SIG-M5 treated with dmso at 0.1 percent for 504 hours (cell line): Measurements from ENCODE around the gene PTPRN2.
"Not testable (repeated sequence)": the region's sequence is repeated elsewhere in the genome, so short reads cannot be mapped to it uniquely, and the experiment has no call there.

Experiments
- DNase-seq: peaks from one replicate; lab custom pipeline; 2025; ENCODE audit not compliant: unreplicated experiment; lab: John Stamatoyannopoulos, UW

Gene PTPRN2

DNA sequence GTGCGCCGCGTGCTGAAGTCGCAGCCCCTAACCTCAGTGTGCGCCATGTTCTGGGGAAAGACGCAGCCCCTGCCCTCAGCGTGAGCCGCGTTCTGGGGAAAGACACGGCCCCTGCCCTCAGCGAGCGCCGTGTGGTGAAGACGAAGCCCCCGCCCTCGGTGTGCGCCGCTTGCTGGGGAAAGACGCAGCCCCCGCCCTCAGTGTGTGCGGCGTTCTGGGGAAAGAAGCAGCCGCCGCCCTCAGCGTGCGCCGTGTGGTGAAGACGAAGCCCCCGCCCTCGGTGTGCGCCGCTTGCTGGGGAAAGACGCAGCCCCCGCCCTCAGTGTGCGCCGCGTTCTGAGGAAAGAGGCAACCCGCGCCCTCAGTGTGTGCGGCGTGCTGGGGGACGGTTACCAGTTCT, 383.7 kb downstream of the PTPRN2 start:
- DNase-seq, result not testable (repeated sequence)

- DNase-seq, result no peak
Observed at GRCh38 chr7:158194365-158194900, 393.2 kb downstream of the PTPRN2 start.

GRCh38 chr7:158193446-158193845, 394.2 kb downstream of the PTPRN2 start:
- no peak for DNase-seq

GRCh38 chr7:158192956-158193355, 394.7 kb downstream of the PTPRN2 start:
- no peak for DNase-seq

GRCh38 chr7:158192184-158192835, 395.3 kb downstream of the PTPRN2 start:
- no peak for DNase-seq

DNA sequence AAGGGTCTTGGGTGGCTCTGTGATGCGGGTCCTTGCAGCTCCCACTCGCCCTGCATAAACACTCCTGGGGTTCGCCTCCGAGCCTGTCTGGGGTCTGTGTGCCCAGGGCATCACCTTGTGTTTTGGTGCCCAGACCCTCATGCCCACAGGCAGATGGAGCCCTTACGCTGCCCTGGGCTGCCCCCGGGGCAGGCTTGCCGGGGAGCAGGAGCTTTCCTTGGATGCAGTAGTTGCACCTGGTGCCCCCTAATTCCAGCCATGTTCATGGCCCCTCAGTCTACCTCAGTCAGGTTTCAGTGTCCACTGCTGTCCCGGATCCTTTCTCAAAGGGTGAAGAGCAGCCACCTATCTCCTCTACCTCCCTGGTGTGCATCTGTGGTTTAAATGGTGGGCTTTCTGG, 396.0 kb downstream of the PTPRN2 start:
- DNase-seq, result no peak

DNA sequence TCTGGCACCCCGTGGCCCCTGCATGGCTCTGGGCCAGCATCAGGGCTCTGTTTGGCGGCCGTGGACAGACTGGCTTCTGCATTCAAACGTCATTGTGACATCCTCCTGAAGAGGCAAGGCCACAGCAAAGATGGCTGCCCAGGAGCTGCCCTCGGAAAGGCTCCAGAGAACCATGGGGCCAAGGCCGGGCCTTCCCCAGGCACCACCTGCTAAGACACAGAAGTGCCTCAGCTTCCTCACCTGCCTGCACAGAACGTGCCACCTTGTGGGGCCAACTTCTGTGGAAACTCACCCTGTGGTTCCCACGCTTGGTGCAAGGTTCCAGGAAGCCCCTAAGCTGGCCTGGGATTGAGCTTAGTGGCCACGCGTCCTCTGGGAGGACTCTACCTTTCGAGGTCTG, 396.9 kb downstream of the PTPRN2 start:
- no peak for DNase-seq

DNA sequence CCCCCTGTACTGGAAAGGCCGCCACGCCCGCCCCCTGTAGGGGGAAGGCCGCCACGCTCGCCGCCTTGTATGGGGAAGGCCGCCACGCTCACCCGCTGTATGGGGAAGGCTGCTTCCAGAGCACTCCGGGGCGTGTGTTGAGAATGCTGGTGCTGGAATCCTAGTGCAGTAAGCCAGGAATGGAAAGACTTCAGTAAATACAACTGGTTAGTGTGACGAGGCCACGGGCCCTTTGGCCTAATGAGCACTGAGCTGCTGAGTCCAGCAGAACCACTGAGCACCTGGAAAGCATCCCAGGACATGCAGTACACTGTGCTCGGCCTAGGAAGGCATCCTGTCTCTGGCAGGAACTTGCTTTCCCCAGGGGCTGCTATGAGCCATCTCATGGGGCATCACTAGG, 398.9 kb downstream of the PTPRN2 start:
- DNase-seq, result no peak

- no peak for DNase-seq
Observed at GRCh38 chr7:158187694-158187994, 400.0 kb downstream of the PTPRN2 start.

DNA sequence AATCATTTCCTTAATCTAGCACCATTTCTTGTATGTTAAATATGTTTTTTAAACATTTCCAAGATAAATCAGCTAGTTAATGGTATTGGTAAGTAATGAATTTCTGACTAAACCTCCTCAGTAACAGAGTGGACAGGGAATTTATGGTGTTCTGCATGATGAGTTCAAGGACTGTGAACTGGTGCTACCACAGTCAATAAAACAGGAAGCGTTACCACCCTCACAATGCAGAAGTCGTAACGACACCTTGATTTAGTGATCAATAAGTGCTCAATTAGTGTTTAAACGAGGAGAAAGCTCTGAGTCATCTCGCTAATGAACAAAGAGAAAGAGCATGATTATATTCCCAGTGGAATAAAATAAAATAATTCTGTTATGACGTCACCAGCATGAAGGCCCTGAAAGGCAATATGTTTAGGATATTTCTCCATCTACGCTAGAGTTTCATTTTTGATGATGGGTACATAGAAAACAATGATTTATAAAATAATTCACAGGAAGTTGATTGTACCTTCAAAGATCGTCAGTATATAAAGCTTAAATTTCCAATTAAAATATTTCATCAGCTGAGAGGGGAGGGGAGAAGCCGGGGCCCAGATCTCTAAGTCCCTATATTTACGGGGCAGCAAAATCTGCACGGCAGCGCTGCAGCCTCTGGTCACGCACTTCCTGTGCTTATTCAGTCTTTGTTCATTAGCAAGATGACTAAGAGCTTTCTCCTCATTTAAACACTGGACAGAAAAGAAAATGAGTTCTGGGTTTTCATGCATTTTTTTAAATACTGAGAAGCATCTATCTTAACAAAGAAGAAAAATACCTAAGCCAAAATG, 400.5 kb downstream of the PTPRN2 start:
- DNase-seq, result no peak

DNA sequence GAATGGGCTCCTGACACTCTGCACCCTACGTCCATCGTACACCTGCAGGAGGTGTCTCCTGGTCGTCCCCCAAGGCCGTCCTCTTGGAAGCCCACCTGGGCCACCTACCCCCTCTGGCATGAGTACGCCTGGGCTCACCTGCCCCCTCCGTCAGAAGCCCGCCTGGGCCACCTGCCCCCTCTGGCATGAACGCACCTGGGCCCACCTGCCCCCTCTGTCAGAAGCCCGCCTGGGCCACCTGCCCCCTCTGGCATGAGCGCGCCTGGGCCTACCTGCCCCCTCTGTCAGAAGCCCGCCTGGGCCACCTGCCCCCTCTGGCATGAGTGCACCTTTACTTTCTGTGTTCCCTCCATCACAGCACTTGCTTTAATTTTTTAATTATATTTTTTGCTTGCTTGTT, 401.2 kb downstream of the PTPRN2 start:
- DNase-seq, result no peak

DNA sequence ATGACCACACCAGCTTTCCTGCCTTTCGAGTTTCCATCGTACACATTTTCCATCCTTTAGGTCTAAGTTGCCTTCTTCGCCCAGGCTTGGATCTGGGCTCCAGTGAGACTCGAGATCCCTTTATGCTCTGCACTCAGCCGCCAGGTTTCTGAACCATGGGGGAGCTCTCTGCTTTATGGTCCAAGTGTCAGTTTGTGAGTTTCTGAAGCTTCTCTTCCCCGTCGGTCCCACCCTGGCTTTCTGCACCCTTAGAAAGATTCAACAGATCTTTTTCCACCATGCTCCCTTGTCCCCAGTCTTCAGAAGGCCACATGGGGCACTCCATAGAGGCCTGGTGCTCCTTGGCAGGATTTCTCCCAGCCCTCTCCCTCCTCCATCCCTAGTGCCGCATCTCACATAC, 402.0 kb downstream of the PTPRN2 start:
- DNase-seq, result no peak

- DNase-seq, result no peak
Observed at GRCh38 chr7:158183431-158183830, 404.2 kb downstream of the PTPRN2 start.

GRCh38 chr7:158176561-158177173, 411.0 kb downstream of the PTPRN2 start:
- DNase-seq, result no peak

GRCh38 chr7:158175779-158176178, 411.8 kb downstream of the PTPRN2 start:
- DNase-seq, result no peak

DNA sequence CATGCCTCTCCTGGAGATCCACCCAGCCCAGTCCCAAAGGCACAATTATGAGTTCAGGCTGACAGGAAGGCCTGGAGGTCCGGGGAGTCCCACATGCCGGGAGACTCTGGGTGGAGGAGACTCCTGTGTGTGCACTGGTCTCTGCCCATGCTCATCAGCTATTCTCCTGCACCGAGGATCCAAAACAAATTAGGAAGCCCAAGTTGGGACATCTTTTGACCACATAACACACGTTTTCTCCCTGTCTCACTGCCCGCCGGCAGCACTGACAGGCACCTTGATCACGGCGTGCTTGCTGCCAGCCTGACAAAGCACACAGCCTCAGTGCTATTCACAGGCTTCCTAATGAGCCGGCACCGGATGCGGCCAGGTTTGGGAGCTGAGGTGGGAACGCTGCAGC, 412.7 kb downstream of the PTPRN2 start:
- DNase-seq, result no peak

- DNase-seq, result no peak
Observed at GRCh38 chr7:158167373-158167772, 420.2 kb downstream of the PTPRN2 start.

GRCh38 chr7:158166386-158167340, 421.0 kb downstream of the PTPRN2 start:
- DNase-seq, result no peak

GRCh38 chr7:158165711-158166110, 421.9 kb downstream of the PTPRN2 start:
- no peak for DNase-seq

DNA sequence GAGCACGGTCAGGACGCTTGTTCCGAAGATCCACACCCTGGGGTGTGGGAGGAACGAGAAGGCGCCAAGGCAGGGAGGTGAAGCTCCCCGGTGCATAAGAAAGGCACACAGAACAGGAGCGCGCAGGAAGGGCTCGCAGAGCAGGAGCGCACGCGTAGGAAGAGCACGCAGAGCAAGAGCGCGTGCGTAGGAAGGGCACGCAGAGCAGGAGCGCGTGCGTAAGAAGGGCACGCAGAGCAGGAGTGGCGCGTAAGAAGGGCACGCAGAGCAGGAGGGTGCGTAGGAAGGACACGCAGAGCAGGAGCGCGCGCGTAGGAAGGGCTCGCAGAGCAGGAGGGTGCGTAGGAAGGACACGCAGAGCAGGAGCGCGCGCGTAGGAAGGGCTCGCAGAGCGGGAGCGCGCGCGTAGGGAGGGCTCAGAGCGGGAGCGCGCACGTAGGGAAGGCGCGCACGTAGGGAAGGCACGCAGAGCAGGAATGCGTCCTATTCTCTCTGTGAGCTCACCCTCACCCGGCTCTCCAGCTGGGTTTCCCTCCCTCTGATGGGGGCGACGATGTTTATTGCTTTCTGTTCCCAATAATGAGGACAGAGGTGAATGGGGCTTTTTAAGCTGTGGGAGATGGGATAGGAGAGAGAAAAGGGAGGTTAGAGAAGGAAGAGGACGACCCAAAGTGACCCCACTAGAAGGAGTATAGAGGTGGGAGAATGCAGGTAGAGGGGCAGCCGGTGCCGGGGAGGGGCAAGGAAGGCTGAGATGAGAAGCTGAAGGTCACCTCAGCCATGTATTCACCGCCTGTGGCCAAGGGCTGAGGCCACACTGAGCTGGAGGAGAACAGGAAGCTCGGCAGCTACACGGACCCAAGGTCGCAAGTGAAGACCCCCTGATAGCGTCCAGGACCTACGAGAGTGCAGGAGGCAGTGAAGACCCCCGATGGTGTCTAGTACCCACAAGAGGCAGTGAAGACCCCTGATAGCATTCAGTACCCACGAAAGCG, 423.2 kb downstream of the PTPRN2 start:
- DNase-seq, result no peak
